Suppressor macrophage (primary cell): ENCODE data around the gene NR2C1.
"Not testable (repeated sequence)": the region's sequence is repeated elsewhere in the genome, so short reads cannot be mapped to it uniquely, and the experiment has no call there.

ENCODE experiments used
- DNase-seq, 4 experiments: peaks; one replicate each; pipeline ENCODE4 v3.0.0-alpha.2; 2020 to 2022
- total RNA-seq, 17 experiments: gene quantifications; one replicate each; lab custom pipeline; 2026; ENCODE audit warnings: mixed read lengths in 6 of 17, inconsistent platforms in 3 of 17; lab: John Stamatoyannopoulos, UW

The NR2C1 gene
- total RNA-seq, result 6.7 to 27.9 (median 15.1) reads per million in 17 experiments

DNA sequence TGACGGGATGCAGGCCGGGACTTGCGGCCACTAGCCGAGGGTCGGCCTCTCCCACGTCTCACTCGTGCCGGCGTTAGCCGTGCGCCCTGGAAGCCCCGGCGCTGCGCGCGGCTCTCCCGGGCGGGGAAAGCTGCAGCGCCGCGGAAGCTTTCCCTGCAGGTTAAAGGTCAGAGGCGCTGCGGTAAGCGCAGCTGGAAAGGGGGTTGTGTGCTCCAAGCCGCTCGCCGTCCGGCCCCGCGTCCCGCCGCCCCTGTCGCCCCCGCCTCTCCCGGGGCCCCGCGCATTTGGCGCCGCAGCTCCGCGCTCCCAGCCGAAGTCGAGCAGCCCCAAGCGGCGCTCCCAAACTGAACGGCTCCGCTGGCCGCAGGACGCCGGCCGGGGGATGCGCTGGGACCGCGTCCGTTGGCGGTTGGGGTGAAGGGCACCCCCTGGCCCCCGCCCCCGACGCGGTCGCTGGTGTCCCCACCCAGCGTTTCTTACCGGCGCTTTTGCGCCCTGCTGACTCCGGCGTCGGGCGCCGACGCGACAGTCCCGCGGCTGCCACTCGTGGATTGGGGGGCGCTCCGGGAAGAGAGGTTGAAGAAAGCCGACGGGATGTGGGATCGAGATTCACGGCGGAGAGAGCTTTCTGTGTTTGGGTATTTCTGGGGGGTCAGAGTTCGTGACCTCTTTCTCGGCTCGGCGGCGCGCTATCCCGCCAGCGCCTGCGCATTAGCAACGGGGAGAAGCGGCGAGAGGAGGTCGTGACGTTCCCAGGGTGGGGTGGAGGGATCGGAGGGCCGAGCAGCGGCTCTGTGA, at the start of gene NR2C1:
TSS of gene NR2C1 (minus strand) at position 719 of the 798 bp plus-strand sequence. CDS start 6,234 bp downstream, outside the sequence.
- peak; percentile 93 to 97 (median 96) for DNase-seq

DNA sequence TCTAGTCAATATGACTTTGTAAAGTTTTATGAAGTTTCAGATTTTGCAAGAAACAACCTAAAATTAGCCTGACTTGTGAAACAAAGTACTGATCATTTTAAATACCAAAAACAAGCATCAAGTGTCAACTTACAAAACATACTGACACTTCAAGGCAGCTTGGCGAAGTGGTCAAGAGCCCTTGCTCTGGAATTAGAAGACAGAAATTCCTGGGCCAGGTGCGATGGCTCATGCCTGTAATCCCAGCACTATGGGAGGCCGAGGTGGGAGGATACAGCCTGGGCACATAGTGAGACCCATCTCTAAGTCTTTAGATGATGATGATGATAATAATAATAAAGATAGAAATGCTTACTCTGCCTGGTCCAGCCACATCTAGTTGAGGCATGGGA, 45.4 kb upstream of the NR2C1 start:
- DNase-seq, result no peak

DNA sequence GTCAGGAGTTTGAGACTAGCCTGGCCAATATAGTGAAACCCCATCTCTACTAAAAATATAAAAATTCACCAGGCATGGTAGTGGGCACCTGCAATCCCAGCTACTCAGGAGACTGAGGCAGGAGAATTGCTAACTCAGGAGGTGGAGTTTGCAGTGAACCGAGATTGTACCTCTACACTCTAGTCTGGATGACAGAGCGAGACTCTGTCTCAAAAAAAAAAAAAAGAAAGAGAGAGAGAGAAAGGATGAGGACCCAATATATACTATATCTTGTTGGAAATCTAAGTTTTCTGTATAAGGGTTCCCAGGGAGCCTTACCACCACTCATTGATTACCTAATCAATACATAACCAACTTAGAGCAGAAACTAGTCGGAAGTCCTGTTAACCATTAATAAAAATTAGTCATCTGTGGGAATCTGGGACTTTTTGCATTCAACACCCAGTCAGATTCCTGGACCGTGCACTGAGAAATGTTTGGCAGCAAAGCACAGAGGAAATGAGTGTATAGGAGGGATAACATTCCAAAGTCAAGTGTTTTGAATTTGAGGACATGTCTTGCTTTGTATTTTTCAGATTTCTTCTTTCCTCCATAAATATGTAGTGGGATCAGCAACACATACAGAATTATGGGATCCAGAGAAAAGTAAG, 44.8 kb upstream of the NR2C1 start:
- no peak for DNase-seq

DNA sequence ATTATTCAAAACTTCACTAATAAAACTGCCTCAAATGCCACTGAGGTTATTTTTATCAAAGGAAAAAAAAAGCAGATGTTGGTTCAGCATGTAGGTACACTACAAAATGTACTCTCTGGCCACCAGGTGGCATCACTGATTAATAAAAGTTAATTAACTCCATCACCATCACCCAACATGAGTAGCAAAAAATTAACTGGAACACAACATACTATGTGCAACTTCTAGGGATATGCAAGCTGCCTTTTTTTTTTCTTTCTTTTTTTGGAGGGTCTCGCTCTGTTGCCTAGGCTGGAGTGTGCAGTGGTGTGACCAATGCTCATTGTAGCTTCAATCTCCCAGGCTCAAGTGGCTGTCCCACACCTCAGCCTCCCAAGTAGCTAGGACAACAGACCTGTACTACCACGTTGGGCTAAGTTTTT, 43.8 kb upstream of the NR2C1 start:
- DNase-seq, result peak; percentile 51 to 92 (median 82)

DNA sequence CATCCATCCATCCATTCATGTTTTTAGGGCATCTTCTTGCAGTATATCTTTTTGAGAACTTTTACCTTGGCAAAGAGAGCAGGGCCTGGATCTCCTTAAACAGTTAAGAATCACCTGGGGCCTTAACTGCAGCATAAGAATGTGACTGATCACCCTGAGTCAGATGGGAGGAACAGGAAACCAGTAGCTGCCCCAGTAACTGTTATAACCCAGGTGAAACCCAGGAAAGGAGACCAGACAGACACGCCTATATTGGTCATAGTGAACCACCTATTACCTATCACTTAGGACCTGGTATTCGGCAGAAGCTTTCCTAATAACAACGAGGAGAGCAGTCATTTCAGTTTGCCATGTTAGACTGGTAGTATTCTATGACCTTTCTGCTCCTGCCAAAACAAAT, 43.4 kb upstream of the NR2C1 start:
- no peak for DNase-seq

DNA sequence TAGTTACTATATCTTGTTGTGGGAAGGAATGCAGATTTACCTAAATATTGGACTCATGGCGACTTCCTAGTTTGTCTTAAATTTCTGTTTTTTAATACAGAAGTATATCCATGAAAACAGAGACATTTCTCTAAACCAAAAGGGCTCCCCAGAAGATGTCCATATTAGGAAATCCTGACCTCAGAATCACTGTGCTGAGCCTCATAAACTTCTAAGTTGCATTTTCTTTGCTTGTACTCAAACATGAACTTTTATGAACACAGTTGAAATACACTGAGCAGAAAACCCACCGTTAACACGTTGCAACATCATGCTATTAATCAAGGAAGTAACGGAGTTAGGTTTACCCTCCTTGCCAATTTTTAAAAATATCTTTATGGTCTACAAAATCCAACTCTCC, 42.9 kb upstream of the NR2C1 start:
- no peak for DNase-seq

DNA sequence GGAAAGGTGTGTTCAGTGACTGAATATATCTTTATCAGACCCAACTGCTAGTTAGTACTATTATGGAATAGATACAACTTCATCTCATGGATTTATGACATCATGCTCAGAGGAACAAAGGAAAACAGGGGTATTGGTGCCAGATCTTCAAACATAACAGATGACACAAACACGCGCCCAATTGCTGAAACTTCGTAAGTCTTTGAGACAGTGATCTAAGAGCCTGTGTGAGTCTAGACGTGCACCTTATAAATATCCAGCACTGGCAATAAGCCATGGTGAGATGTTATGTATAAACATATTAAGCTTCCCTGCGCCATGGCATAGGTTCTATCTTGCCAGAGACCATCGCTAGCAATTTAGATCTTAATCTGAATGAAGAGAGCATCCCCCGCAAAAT, 42.2 kb upstream of the NR2C1 start:
- no peak for DNase-seq

DNA sequence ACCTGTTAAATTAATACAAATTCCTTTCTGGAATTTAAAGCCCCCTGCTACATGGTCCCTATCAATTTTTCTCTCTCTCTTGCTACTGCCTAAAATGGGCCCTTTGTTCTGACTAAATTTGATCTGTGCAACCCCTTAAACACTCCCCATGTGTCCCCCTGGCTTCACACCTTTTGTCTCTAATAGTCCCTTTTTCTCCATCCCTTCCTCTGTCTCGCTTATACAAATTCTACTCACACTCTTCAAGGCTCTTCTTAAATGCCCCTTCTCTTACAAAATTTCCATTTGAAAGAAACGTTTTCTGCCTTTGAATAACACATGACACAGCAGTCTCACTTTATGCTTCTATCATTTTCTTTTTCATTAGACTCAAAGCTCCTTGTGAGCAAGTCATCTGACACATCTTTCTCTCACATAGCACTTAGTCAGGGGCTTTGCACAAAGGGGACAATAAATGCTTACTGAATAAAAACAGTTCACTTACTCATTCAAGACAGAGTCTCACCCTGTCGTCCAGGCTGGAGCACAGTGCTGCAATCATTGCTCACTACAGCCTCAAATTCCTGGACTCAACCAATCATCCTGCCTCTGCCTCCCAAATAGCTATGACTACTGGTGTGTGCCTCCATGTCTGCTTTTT, 41.5 kb upstream of the NR2C1 start:
- peak in 1 of 4 experiments; percentile 7 for DNase-seq

DNA sequence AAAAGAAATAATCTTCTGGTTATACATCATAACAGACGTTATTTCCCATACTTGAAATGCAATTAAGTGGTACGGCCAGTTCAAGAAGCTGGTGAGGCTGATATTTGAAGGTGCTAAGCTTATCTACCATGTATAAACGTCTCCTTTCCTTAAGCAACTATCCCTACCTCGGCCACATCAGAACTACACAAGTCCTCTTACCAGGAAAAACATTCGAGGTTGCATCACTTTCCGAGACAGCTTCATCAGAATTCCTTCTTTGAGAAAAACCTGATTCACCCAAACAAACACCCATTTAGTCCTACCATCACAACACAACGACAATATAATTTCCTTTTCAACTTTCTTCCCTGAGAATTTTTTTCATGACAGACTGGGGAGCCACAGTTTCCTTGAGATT, 33.9 kb upstream of the NR2C1 start:
- DNase-seq, result no peak

DNA sequence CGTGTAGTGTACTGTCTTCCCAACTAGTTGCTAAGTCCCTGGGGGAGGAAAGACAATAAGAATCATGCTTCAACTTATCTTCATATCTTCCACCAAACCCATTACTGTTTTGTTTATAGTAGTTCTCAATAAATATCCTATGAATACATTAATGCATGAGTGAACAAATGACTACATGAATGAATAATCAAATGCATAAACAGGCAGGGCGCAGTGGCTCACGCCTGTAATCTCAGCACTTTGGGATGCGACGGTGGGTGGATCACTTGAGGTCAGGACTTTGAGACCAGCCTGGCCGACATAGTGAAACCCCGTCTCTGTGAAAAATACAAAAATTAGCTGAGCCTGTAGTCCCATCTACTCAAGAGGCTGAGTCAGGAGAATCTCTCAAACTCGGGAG, 32.1 kb upstream of the NR2C1 start:
- no peak for DNase-seq

DNA sequence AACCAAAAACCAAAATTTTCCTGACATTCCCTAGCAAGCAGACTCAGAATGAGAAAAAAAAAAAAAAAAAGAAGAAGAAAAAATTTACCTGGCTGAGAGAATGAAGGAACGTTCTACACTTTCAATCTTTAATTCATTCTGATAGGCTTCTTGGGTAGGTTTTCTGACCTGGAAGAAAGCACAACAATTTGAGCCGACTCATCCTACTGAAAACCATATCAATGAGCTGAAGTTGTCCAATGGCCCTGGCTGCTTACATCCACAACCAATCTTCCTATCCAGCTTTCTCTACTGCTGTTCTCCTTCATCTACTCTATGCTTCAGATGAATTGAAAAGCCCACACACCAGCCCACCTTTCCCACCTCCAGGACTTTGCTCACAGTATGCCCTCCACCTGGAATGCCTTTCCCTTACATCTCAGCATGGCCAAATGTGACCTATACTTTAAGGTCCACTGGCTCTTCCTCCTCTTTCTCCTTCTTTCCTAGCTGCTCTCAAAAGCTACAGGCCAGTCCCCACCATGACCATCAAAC, 31.6 kb upstream of the NR2C1 start:
- no peak for DNase-seq

DNA sequence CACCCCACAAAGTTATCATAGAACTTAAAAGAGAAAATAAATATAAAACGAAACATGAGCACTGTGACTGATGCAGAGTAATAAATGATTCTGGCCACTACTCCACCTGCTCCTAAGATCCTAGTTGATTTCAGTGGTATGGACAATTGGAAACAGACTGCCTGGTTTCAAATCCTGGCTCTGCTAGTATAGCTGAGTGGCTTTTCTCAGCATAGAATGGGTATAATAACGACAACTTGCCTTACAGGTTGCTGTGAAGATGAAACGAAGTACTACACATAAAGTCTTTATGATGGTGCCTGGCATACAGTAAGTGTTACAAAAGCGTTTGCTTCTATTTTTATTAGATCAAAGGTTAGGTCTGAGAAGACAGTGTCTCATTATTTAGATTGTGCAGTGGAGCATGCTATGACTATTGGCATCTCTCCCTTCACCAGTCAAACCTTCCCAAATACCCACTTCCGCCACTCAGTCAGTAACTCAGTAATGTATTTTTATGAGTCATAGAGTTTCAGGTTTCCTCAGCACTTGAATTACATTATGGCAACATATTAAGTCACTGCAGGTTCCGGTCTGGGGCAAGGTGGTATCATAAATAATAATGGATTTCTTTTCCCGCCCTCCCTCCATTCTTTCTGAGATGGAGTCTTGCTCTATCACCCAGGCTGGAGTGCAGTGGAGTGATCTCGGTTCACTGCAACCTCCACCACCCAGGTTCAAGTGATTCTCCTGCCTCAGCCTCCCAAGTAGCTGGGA, 29.7 kb upstream of the NR2C1 start:
- DNase-seq, result peak; percentile 8 to 57 (median 28)

DNA sequence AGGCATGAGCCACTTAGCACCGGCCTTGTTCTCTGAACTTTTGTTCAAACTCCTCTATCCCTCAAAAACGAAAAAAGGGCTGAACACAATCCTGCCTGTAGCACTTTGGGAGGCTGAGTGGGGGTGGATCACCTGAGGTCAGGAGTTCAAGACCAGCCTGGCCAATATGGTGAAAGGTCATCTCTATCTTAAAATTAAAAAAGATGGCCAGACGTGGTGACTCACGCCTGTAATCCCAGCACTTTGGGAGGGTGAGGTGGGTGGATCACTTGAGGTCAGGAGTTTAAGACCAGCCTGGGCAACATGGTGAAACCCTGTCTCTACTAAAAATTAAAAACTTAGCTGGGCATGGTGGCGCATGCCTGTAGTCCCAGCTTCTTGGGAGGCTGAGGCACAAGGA, 28.5 kb upstream of the NR2C1 start:
- not testable (repeated sequence) for DNase-seq

DNA sequence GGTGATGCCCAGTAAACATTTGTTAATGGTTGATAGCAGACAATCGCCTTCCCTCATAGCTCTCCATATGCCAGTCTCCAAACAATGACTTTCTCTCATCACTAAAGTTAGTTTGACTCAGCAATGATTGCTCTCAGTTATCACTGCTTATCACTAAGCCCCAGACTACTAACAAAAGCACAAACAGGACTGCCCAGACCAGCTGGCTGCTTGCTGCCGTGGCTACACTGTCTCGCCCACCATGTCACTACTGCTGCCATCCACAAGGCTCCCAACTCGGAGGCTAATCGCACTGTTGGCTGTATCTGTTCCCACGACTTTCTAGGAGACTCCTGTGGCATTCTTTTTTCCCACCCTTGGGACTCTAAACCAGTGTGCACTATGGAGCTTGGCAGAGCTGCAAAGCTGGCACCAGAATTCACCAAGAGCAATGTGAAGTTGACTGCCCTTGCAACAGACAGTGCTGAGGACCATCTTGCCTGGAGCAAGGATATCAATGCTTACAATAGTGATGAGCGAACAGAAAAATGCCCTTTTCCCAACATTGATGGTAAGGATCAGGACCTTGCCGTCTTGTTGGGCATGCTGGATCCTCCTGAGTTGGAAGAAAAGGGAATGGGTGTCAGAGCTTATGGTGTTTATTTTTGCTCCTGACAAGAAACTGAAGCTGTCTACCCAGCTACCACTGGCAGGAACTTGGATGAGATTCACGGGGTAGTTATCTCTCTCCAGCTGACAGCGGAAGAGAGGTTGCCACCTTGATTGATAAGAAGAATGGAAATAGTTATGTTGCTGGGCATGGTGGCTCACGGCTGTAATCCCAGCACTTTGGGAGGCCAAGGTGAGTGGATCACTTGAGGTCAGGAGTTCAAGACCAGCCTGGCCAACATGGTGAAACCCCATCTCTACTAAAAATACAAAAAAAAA, 27.1 kb upstream of the NR2C1 start:
- DNase-seq, result no peak

DNA sequence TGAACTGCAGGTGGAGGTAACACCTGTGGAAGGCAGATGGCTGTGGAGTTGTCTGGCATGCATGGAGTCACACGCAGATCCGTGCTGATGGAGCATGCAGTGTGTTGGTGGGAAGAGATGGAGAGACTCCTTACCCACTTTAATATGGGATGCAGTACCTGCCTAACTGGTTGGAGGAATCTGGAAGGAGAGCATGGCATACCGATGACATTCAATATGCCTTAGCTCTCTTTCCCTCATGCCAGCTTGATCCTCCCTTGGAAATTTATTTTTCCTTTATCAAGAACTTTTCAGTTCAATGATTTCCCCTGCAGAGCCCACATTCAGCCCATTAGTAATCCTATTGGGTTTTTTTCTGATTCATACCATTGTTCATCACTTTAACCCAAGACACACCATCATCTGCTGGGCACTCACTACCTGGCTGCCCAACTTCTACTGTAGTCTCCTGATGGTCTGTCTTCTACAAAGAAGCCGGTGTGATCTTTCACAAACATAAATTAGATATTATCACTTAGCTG, 25.9 kb upstream of the NR2C1 start:
- no peak for DNase-seq

DNA sequence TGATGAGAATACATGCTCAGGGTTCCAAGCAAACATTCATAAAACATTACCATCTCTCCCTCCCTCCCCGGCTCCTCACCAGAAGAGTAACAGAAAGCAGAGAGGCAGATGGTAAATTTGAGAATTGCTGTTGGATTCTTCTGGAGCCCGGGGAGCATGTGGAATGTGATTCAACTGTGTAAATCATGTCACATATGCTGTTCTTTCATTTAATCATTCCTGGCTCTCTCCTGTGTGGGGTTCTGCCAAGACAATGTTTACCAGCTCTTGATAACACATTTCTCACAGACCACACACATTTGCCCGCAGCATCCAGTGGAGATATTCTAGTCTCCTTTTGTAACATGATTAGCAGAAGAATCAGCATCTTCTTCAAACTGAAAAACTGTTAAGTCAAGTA, 23.4 kb upstream of the NR2C1 start:
- DNase-seq, result no peak

DNA sequence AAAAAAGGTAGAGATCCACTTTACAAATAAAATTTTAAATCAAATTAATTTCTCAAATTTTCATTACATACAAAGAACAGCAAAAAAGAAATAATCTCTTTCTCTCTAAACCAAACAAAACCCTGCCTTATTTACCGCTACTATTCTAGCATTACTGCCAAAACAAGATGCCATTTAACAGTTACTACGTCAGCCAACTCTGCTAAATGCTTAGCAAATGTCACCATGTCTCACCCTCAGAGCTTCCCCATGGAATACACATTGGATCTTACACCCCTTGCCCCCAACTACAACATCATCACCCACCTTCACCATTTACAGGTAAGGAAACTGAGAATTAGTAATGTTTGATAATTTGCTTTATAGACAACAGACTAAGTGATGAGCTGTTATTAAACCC, 23.0 kb upstream of the NR2C1 start:
- peak in 1 of 4 experiments; percentile 13 for DNase-seq

DNA sequence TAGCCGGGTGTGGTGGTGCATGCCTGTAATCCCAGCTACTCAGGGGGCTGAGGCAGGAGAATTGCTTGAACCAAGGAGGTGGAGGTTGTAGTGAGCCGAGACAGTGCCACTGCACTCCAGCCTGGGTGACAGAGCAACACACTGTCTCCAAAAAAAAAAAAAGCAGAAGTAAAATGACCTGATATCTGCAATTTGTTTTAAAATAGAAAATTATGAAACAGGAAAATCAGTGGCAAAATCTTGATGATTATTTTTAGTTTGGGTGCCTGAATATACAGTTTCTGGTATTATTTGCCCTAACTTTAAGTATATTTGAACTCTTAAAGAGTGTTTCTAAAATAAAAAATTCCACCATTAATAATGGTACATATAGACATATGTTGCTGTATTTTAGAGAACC, 22.4 kb upstream of the NR2C1 start:
- peak in 2 of 4 experiments; percentile 51 for DNase-seq

DNA sequence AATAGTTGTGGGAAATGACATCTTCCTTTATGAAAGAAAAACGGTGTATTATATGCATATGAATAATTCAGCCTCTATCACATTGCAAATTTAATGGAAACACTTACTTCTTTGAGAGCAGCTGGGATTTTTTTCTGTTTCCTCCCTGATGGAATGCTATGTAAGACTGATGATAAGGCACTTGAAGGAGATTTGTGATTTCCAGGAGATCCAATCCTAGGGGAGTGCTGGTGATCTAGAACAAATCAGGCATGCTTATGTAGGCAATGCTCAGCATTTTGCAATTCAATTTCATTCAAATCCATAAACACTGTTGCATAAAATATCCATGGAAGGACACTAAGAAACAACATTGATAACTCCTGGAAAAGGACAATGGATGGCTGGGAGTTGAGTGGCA, 16.0 kb upstream of the NR2C1 start:
- no peak for DNase-seq

DNA sequence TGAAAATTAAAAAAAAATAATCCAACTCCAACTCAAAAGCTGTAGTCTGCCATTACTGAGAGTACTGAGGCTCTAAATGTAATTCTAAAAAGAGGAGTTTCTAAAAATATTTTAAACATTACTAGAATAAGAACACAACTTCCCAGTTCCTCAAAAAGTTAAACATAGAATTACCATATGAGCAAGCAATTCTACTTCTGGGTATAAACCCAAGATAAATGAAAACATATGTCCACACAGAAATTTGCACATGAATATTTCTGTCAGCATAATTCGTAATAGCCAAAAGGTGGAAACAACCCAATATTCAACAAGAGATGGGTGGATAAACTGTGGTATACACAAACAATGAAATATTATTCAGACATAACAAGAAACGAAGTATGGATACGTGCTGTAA, 15.0 kb upstream of the NR2C1 start:
- DNase-seq, result peak in 2 of 4 experiments; percentile 35 to 40

DNA sequence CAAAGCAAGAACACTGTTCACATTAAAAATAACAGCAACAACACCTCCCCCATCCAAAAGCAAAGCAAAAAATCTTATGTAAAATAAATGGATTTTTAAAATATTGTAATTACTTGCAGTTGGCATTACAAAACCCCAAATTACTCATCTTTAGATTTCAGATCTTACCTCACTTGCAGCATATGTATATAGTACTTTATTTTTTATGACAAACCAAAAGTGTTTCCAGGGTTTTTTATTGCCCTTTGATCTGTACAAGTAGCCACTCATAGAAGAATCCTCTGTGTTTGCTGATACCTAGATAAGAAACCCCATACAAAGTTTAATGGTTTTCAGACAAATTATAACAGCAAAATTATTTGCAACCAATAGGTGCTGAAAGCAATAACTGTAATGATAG, 12.2 kb upstream of the NR2C1 start:
- DNase-seq, result no peak
